SU-DHL-6 (cell line): ENCODE results near the gene N4BP2.

Experiments used
- EZH2phosphoT487 ChIP-seq: fragments of 200-600 bp; sonication (generic), shearing (Covaris generic); conservative IDR thresholded peaks from 2 replicates; pipeline ENCODE4 v1.6.1; 2018; ENCODE audit warnings: mild to moderate bottlenecking, antibody characterized with exemption, low read length, moderate library complexity, mixed read lengths
- TF ChIP-seq, protein P1 (sequence below): fragments of 200-600 bp; sonication (generic); IDR thresholded peaks from one replicate; pipeline ENCODE4 v1.5.1; 2017; ENCODE audit warnings: antibody characterized with exemption, mild to moderate bottlenecking, low read length, moderate library complexity; ENCODE audit not compliant: insufficient read depth, poor library complexity, severe bottlenecking

DNA sequence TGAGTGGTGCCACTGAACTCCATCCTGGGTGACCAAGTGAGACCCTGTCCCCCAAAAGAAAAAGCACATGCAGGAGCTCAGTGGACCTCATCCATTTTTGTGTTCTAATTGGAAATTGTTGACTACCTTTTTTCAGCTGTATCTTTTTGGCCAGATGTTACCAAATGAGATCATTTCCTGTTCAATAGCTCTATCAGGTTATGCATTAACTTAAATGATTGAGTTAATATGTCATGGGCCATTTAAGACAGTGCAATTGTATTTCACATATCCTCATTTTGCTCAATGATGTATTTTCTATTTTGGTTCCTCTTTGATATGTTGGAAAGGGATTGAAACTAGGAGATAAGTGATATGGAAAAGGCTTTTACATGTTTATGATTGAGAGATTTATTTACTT lies 113.9 kb downstream of the N4BP2 start:
- TF ChIP-seq, protein P1, sequence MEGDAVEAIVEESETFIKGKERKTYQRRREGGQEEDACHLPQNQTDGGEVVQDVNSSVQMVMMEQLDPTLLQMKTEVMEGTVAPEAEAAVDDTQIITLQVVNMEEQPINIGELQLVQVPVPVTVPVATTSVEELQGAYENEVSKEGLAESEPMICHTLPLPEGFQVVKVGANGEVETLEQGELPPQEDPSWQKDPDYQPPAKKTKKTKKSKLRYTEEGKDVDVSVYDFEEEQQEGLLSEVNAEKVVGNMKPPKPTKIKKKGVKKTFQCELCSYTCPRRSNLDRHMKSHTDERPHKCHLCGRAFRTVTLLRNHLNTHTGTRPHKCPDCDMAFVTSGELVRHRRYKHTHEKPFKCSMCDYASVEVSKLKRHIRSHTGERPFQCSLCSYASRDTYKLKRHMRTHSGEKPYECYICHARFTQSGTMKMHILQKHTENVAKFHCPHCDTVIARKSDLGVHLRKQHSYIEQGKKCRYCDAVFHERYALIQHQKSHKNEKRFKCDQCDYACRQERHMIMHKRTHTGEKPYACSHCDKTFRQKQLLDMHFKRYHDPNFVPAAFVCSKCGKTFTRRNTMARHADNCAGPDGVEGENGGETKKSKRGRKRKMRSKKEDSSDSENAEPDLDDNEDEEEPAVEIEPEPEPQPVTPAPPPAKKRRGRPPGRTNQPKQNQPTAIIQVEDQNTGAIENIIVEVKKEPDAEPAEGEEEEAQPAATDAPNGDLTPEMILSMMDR, result no peak
- TF ChIP-seq EZH2phosphoT487, result no peak
